ENCODE results near the gene FIBCD1. TPM values are rescaled to one million over a fixed set of nuclear protein-coding genes. Genes with fewer than 3 reads are reported as not detected.

The FIBCD1 gene
- total RNA-seq, 1 donor, result 0.27 TPM

- no peak for TF ChIP-seq CTCF (IDR thresholded peaks at IDR 0.05; ENCODE audit: insufficient read depth, low read length)
- no peak for DNase-seq (ENCODE audit: low read depth)
- no peak overlapping the region for H3K4me3 ChIP-seq (ENCODE audit: low read depth, low read length)
Measured at GRCh38 chr9:130981002-130981755, 42.1 kb upstream of the FIBCD1 start.

GRCh38 chr9:130980526-130980925 lies 41.5 kb upstream of the FIBCD1 start:
- no peak for DNase-seq (ENCODE audit: low read depth)
- no peak overlapping the region for H3K4me3 ChIP-seq (ENCODE audit: low read depth, low read length)
- TF ChIP-seq CTCF (IDR thresholded peaks at IDR 0.05; ENCODE audit: insufficient read depth, low read length), result no peak

- no peak for TF ChIP-seq CTCF (IDR thresholded peaks at IDR 0.05; ENCODE audit: insufficient read depth, low read length)
- DNase-seq (ENCODE audit: low read depth), result no peak
- no peak overlapping the region for H3K4me3 ChIP-seq (ENCODE audit: low read depth, low read length)
Measured at GRCh38 chr9:130979591-130980385, 40.7 kb upstream of the FIBCD1 start.

GRCh38 chr9:130977811-130978221 lies 38.8 kb upstream of the FIBCD1 start:
- H3K4me3 ChIP-seq (ENCODE audit: low read depth, low read length), result no peak overlapping the region
- TF ChIP-seq CTCF (IDR thresholded peaks at IDR 0.05; ENCODE audit: insufficient read depth, low read length), result no peak
- DNase-seq (ENCODE audit: low read depth), result no peak

- no peak for DNase-seq (ENCODE audit: low read depth)
- no peak for TF ChIP-seq CTCF (IDR thresholded peaks at IDR 0.05; ENCODE audit: insufficient read depth, low read length)
- no peak overlapping the region for H3K4me3 ChIP-seq (ENCODE audit: low read depth, low read length)
Measured at GRCh38 chr9:130975932-130976841, 37.1 kb upstream of the FIBCD1 start.

- DNase-seq (ENCODE audit: low read depth), result no peak
- TF ChIP-seq CTCF (IDR thresholded peaks at IDR 0.05; ENCODE audit: insufficient read depth, low read length), result no peak
- H3K4me3 ChIP-seq (ENCODE audit: low read depth, low read length), result no peak overlapping the region
Measured at GRCh38 chr9:130975156-130975555, 36.1 kb upstream of the FIBCD1 start.
